Bronchial smooth muscle cell (primary cell): Measurements from ENCODE around the gene DDA1. TPM values are rescaled to one million over a fixed set of nuclear protein-coding genes. Genes with fewer than 3 reads are reported as not detected.

Experiments used
- total RNA-seq: library from RNA; depleted of rRNA; stranded (reverse); fragments of >200 nt; gene quantifications from 2 replicates; pipeline ENCODE4 v1.2.1, GENCODE V29; 2014

Gene DDA1
- 16.5 TPM in 2 replicates for total RNA-seq

DNA sequence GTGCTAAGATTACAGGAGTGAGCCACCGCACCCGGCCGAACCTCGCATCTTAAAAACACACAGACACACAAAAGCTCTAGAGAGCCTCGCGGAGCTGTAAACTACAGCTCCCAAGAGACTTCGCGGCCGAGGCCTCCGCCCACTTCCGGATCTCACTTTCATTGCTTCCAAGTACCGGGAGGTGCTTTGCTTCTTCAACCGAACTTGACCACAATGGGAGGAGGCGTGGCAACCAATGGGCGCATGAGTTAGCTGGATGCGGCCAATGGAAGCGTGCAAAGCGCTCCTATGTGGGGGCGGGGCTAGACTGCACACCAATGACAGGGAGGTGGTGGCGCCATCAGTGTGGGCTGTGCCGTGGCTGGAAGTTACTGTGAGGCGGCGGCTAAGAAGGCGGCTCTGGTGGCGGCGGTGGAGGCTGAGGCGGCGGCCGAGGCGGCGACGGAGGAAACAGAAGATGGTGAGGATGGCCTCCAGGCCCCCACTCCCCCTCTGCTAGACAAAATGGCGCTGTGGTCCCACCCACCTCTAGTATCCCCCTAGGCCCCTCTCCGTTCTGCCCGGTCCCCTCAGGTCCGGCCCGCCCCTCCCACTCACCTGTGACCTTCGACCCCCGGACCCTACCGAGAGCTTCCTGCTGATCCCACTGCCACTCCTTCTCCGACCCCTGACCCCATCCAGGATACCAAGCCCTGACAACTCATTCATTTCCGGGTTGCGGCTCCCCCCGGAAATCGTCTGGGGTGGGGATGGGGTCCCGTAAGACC, at the start of gene DDA1:
DDA1 (plus strand) TSS at position 366 of the 767 bp plus-strand sequence; CDS start at position 458, 92 bp downstream.

DNA sequence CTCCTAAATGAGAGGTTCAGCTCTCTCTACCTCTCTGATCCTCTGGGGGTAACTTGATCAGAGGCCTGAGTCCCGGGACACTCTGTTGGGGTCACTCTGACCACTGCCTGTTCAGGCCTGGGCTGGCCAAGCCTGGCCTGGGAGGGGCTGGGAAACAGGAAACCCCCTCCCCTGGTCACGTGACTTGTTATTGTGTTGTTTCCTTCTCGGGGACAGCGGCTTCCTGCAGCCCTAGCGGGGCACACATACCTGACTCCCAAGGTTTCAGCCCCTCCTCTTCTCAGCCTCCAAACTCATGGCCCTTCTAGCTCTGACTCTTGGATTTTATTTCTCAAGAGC, 44.8 kb upstream of the DDA1 start, which contains the start of gene USHBP1:
USHBP1 (minus strand) TSS at position 105 of the 339 bp plus-strand sequence. CDS start 446 bp downstream, outside the sequence.

DNA sequence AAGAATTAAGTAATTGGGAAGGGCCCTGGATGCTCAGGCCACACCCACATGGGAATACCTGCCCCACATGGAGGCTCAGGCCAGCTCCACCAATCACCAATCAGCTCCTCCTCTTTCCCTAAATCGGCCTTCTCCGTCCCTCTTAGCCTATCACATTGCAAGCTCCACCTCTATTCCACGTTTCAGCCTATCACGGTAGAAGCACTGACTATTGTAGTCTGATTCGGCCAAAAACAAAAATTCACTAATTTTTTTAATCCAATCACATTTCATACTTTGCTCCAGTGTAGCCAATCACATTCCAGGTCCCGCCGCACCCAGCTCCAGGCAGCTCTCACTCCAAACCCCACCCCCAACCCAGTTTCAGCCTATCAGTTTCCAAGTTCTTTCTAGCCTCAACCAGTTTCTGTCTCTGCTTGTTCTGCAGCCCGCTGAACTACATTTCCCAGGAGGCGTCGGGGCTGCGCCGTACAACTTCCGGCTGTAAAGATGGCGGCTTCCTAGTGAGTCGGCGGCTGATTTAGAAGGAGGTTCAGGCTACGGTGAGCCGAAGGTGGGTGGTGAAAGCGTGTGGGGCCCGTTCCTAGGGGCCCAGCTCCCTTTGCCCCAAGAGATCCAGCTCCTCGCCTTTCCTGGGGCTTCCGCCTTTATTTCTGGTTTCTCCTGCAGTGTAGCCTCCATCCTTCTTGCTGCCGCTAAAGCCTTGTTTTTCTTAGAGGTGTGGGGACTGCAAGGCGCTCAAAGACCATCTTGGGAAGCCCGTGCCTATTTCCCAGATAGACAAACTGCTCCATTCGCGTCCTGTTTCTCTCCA, 42.2 kb upstream of the DDA1 start, which contains the start of gene BABAM1:
BABAM1 (plus strand) TSS at position 469 of the 814 bp plus-strand sequence. CDS start 1,364 bp downstream, outside the sequence.

DNA sequence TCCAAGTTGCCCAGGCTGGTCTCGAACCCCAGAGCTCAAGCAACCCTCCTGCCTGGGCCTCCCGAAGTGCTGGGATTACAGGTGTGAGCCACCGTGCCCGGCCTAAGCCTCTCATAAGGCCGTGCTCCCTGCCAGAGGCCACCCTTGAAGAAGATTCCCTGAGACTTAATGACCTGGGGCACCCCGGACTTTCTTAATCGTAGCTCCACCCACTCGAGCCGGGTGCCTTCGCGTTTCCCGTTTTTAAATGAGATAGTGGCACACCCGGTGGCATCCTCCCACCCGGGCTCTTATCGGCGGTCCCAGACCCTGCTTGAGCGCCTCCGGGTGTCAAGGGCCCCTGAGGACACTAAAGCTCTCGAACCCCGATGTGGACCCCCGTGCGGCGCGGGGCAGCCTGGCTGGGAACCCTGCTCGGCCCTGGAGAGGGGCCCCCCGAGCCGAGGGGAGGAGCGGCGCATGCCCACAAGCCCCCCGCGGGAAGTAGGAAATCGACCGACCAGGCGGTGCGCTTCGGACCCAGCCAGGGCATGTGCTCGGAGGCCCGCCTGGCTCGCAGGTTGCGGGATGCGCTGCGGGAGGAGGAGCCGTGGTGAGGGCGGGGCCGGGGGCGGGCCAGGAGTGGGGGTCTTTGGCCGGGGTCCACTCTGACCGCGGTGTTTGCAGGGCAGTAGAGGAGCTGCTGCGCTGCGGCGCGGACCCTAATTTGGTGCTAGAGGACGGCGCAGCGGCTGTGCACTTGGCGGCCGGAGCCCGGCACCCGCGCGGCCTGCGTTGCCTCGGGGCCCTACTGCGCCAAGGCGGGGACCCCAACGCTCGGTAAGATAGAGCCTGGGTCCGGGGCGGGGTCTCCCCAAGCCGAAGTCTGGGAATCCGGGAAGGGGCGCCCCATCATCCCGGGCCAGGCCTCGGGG, 27.7 kb upstream of the DDA1 start, which contains the start of gene ANKLE1:
ANKLE1 (plus strand) TSS at position 511 of the 914 bp plus-strand sequence; CDS start at position 531, 20 bp downstream.

DNA sequence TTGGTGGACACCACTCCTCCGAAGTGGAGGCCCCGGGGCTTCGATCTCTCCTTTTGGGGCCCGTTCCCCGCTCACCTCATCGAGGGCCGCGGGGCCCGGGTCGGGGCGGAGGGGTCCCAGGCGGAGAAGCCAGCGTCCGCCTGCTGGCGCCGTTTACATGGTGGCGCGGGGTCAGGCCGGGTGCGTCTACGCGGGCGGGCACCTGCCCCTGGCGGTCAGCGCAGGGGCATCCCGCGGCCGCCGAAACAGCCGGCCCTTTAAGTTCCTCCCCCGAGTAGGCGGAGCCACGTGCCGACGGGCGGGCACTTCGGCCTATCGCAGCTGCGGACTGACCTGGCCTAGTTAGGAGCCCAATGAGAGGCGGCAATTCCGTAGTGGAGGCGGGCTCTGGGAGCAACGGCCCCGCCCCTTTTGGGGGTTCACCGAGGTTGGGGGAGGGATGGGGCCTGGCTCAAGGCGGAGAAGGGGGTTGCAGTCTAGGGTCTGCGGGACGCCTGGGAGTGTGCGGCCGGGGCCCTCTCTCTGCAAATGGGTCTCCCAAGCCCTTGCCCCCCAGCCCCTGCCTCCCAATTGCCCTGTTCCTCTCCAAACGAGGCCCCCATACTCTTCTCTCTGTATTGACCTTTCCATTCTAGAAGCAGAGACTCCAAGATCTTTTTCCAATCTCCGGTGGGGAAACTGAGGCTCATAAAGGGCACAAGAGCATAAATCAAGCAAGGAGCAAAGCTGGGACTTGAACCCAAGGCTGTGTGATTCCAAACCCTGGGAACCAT, 6.0 kb upstream of the DDA1 start, which contains the start of gene ABHD8:
ABHD8 (minus strand) TSS at position 259 of the 773 bp plus-strand sequence. CDS start 1,809 bp downstream, outside the sequence.

DNA sequence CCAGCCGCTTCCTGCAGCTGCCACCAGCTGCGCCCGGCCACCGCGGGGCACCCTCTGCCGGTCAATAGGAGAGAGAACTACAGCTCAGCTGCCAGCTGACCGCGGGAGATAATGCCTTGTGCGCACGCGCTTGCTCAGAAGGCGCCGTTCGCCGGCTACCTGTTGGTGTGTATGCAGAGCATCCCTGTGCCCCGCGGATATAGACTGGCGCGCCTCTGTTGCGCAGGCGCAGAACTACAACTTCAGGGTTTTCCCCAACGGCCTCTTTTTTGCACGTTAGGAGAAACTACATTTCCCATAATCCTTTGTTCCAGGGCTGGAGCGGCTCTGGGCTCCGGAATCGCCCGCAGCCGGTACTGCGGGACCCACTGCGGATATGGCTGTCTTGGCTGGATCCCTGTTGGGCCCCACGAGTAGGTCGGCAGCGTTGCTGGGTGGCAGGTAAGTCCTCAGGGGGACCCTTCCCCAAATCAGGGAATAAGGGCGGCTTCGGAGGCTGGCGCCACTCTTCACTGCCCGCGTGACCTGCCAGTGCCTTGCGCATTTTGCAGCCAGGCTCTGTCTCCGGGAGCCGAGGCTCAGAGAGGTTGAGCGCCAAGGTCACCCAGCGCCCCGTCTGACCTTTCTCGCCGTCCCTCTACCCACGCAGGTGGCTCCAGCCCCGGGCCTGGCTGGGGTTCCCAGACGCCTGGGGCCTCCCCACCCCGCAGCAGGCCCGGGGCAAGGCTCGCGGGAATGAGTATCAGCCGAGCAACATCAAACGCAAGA, 3.7 kb upstream of the DDA1 start, which contains the start of gene MRPL34:
MRPL34 (plus strand) TSS at position 356 of the 768 bp plus-strand sequence; CDS start at position 377, 21 bp downstream.

DNA sequence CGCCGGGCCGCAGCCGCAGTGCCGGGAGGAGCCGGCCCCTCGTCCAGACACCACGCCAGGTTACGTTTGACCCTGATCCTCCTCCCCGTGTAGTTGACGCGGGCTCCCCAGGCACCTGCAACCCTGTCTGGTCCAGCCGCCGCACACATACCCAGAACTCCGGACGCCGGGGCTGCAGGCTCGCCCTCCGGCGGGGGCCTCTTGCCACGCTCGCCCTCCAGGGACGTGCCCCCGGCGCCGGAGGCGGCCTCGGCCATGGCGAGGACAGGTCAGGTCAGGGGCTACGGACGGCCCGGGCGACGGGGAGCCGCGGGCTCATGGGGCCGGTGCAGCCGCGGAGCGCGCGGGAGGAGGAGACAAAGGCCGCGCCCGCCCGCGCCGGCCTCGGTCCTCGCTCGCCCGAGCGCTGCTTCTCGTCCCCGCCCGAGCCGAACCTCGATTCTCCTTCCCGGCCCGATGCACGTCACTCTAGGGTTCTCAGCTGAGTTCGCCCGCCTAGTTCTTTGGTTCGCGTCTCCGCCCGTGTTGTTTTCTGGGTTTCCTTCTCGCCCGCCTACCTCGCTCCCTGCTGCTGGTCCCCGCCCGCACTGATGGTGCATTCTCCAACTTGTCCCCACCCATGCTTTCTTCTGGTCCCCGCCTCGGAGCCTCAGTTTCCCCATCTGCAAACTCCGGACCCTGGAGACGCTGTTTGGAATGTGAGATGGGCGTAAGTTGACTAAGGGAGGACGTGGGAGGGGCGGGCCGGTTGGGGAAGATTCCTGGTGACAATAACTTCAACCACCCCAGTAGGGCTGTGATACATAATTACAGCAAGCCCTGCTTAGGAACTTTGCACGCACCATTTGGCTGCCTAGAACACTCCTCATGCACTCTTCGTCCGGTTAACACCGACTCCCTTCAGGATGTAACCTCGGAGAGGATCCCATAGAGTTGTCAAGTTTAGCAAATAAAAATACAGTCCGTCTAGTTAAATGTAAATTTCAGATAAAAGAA, 25.3 kb downstream of the DDA1 start, which contains the start of gene ANO8:
ANO8 (minus strand) TSS at position 442 of the 996 bp plus-strand sequence; CDS start at position 257, 185 bp downstream.

DNA sequence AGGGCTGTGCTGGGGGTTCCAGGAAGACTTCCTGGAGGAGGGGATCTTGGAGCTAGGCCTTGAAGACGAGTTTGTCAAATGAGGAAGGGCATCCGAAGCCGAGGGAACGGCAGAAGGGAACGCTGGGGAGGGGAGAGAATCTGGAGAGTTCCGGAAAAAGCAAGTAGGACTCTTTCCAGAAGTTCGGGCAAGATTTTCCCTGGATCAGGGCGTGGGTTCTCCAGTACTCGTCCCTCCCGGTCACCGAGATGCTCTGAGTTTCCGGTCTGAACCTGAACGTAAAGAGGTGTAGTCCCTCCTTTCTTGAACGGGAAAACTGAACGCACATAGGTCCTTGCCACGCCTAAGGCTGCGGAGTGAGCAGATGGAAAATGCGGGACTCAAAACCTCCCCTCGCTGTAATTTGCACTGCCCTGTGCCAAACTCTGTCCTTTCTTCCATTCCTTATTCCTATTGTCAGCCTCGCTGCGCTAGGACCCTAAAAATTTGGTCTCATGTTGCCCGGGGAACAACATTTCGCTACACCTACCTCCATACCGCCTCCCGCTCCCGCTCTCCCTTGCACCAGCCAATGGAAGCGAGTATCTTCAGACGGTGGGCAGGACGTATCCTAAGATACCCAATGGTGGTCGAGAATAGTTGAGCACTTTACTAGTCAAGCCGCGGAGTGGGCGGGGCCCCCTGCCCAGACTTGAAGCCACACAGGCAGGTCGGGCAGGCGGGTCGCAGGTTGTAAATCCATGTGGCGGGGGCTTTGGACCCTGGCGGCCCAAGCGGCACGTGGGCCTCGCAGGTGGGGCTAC, 27.7 kb downstream of the DDA1 start, which contains the start of gene GTPBP3:
GTPBP3 (plus strand) TSS at position 682 of the 803 bp plus-strand sequence; CDS start at position 741, 59 bp downstream.

Other genes starting within 250 kb of the DDA1 start
- 0.79 and 0.94 TPM in 2 replicates for gene HAUS8, start 234.1 kb upstream of the DDA1 start, total RNA-seq
- 41.6 and 45.3 TPM in 2 replicates for gene MYO9B, start 233.8 kb upstream of the DDA1 start, total RNA-seq
- 26.0 and 39.9 TPM in 2 replicates for gene USE1, start 94.2 kb upstream of the DDA1 start, total RNA-seq
- gene OCEL1, start 83.3 kb upstream of the DDA1 start, total RNA-seq, result 0.94 and 2.2 TPM in 2 replicates
- 22.4 and 24.0 TPM in 2 replicates for gene NR2F6, start 63.6 kb upstream of the DDA1 start, total RNA-seq
- not detected in 2 replicates for gene USHBP1, start 44.8 kb upstream of the DDA1 start, total RNA-seq
- gene BABAM1, start 42.1 kb upstream of the DDA1 start, total RNA-seq, result 90.1 and 101 TPM in 2 replicates
- 0.16 and 0.17 TPM in 2 replicates for gene ANKLE1, start 27.7 kb upstream of the DDA1 start, total RNA-seq
- gene ABHD8, start 6.1 kb upstream of the DDA1 start, total RNA-seq, result 8.7 and 10.6 TPM in 2 replicates
- 17.3 and 29.0 TPM in 2 replicates for gene MRPL34, start 3.7 kb upstream of the DDA1 start, total RNA-seq
- 2.2 and 3.9 TPM in 2 replicates for gene ANO8, start 25.3 kb downstream of the DDA1 start, total RNA-seq
- gene GTPBP3, start 28.0 kb downstream of the DDA1 start, total RNA-seq, result 7.6 and 8.0 TPM in 2 replicates
- gene PLVAP, start 67.8 kb downstream of the DDA1 start, total RNA-seq, result not detected in 2 replicates
- gene CCDC194, start 84.6 kb downstream of the DDA1 start, total RNA-seq, result not detected in 2 replicates
- gene BST2, start 96.1 kb downstream of the DDA1 start, total RNA-seq, result 0.60 and 2.8 TPM in 2 replicates
- 21.3 and 32.6 TPM in 2 replicates for gene MVB12A, start 110.5 kb downstream of the DDA1 start, total RNA-seq
- gene TMEM221, start 139.1 kb downstream of the DDA1 start, total RNA-seq, result 0.09 and 0.16 TPM in 2 replicates
- gene NXNL1, start 151.4 kb downstream of the DDA1 start, total RNA-seq, result not detected in 2 replicates
- 17.8 and 28.9 TPM in 2 replicates for gene SLC27A1, start 161.0 kb downstream of the DDA1 start, total RNA-seq
- gene PGLS, start 202.1 kb downstream of the DDA1 start, total RNA-seq, result 46.0 and 58.2 TPM in 2 replicates
- gene COLGALT1, start 246.1 kb downstream of the DDA1 start, total RNA-seq, result 43.1 and 54.9 TPM in 2 replicates